Neural progenitor cell (in vitro differentiated cells): ENCODE measurements around the gene SH3GL1.

Experiments used
- EZH2 ChIP-seq: fragments of 200-600 bp; sonication (generic); IDR thresholded peaks from 2 replicates; pipeline ENCODE4 v1.6.1; 2017; ENCODE audit warnings: antibody characterized with exemption, mild to moderate bottlenecking, moderate library complexity
- EZH2phosphoT487 ChIP-seq: fragments of 200-600 bp; sonication (generic); IDR thresholded peaks from 2 replicates; pipeline ENCODE4 v1.6.1; 2017; ENCODE audit warnings: antibody characterized with exemption
- TF ChIP-seq, protein P1 (sequence below): fragments of 200-600 bp; sonication (generic); IDR thresholded peaks from 2 replicates; pipeline ENCODE4 v1.5.1; 2017; ENCODE audit warnings: antibody characterized with exemption, mild to moderate bottlenecking

DNA sequence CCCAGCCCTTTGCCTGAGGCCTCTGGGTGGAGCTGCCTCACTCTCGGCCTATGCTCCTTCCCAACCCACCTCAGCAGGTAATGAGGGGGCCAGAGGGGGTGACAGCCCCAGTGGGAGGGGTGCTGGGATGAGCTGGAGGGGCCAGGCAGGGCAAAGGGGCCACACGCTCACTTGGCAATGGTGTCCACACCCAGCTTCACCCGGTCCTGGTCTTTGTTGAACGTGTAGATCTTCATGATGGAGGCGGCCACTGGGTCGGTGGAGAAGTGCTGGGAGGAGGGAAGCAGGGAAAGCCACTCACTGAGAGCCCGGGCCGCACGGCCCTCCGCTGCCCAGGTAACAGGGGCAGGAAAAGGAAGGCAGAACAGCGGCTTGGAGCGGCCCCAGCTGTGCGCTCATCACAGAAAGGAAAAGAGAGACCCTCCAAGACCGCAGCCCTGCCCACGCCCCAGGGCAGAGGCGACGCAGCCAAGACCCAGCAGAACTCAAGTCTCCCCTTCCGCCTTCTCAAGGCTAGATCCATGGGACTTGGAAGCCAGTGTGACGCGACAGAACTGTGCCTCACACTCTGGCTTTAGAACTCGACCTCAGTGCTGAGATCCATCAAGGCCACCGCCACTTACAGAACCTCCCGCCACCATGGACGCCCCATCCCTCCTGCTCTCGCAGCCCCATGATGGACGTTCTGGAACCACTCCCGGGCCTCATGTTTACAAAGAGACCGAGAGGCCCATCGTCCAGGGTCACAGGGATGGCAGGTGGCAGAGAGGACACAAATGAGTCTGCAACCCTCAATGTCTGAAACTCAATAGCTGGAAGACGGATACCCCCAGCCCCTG lies 48.0 kb upstream of the SH3GL1 start:
- no peak for TF ChIP-seq EZH2
- TF ChIP-seq, protein P1, sequence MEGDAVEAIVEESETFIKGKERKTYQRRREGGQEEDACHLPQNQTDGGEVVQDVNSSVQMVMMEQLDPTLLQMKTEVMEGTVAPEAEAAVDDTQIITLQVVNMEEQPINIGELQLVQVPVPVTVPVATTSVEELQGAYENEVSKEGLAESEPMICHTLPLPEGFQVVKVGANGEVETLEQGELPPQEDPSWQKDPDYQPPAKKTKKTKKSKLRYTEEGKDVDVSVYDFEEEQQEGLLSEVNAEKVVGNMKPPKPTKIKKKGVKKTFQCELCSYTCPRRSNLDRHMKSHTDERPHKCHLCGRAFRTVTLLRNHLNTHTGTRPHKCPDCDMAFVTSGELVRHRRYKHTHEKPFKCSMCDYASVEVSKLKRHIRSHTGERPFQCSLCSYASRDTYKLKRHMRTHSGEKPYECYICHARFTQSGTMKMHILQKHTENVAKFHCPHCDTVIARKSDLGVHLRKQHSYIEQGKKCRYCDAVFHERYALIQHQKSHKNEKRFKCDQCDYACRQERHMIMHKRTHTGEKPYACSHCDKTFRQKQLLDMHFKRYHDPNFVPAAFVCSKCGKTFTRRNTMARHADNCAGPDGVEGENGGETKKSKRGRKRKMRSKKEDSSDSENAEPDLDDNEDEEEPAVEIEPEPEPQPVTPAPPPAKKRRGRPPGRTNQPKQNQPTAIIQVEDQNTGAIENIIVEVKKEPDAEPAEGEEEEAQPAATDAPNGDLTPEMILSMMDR, result no peak
- TF ChIP-seq EZH2phosphoT487, result no peak
